ENCODE data around the gene PEX16.

The PEX16 gene

DNA sequence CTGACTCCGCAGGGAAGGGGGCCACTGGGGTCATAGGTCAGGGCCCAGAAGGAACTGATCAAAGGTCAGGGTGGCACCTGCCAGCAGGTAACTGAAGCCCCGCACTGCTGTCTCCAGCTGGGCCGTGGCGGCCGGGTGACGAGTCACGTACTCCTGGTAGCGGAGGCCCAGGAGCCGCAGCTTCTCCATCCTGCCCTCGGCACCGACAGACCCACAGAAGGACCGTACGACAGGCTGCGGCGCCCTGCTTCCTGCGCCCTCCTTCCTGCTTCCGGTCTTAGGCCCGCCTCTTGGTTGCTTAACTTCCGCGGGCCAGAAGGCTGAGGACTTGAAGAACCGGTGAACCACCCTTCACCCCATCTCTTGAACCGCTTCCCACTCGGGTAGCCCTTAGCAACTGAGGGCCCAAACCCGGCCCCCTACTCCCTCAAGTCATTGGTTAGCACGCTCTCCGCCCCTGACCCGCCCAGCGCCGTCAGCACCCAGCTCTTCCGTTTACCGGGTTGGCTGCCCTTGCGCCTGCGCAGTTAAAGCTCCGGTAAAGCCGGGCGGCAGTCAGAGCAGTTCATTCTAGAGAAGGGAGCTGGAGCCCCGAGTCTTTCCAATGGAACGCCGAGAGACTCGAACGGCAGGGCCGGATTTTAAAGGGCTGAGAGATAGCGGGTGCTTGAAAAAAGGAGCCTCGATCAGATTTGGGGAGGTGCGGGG is at the start of gene PEX16:
Gene PEX16 (minus strand): TSS at position 255 of the 708 bp plus-strand sequence. CDS start 66 bp downstream, at position 189.
- DNase-seq: peak; percentile 95

DNA sequence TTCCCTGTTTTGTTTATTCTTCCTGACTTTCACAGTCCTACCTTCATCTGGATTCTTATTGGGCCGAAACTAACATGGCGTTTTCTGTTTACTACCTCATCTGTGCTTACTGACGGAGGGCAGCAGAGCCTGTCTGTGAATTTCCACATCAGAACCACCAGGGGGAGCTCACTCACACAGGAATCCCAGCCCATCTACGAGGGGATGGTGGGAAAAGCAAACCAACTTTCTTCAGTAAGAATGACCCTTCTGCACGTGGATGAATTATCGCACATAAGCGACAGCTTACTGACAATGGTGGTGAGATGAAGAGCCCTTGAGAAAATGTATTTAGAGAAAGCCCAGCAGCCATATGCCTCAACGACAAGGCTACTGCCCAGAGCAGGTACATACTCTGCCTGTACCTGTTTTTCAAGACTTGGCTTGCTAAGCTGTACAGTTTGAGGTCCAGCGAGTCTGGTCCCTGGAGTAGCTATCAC is 47.3 kb upstream of the PEX16 start:
- peak; percentile 76 for DNase-seq

DNA sequence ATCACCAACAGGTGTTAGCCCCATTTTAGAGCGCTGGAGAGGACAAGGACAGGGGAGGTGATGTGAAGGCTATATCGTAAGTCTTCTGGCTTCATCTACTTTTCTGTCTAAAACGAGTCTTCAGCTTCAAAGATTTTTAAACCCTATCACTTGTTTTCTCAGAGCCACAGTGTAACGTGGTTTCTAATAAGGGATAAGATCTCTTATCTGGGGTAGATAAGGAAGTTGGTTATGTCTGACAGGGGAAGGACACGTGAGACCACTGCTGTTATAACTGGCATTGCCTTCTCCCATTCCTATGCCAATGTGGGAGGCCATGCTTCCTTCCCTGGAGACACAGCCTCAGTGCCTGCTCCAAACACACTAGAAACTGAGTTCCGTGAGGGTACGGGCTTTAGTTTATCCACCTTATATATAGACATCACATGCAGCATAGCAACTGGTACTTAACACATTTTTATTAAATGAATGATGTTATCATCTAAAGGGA is 44.1 kb upstream of the PEX16 start:
- DNase-seq: no peak

DNA sequence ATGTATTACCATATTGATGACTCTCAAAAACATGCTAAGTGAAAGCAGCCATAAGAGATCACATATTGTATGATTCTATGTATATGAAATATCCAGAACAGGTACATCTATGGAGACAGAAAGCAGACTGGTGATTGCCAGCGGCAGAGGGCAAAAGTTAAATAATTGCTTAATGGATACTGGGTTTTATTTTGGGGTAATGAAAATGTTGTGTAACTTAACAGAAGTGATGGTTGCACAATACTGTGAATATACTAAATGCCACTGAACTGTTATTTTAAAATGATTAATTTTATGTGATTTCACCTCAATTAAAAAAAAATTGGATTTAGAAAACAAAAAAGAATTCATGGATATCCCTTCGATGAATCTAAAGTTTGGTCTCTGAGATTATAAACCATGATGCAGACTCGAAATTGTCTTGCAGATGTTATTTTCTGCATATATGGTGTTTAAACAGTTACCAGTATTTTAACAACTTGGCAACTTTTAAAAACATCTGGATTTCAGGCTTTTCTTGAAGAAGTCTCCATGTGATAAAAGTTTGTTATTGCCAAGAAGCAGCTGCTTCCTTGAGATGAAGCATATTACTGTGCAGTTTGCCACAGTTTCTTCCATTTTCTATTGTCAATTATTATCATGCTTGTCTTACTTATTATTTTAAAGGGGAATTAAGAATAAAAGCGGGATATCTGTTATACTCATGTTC is 42.9 kb upstream of the PEX16 start:
- DNase-seq: no peak

DNA sequence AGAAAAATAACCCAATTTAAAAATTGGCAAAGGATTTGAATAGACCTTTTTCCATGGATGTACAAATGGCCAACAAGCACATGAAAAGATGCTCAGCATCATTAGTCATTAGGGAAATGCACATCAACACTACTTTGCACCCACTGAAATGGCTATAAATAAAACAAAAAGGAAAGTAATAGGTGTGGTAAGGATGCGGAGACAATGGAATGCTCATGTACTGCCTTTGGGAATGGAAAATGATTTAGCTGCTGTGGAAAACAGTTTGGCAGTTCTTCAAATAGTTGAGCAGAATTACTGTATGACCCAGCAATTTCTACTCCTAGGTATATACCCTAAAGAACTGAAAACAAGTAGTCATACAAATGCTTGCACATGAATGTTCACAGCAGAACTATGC is 42.2 kb upstream of the PEX16 start:
- DNase-seq: no peak

DNA sequence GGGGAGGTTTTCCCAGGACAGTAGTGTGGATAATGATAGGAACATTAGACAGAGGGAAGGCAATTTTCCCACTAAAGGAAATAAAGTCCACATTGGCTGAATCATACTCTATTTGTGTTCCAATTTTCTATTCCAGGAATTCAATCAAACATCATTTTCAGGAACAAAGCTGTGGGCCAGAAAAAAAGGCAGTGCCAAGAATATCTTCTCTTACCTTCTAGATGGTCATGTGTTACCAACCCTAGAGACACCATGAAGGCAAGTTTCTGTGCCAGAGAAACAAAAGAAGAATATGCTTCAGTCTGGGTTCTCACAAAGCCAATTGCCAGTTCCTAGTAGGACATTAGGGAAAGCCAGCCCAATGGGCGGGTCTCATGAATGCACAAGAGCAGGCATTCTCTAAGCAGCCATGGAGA is 32.3 kb upstream of the PEX16 start:
- no peak for DNase-seq

DNA sequence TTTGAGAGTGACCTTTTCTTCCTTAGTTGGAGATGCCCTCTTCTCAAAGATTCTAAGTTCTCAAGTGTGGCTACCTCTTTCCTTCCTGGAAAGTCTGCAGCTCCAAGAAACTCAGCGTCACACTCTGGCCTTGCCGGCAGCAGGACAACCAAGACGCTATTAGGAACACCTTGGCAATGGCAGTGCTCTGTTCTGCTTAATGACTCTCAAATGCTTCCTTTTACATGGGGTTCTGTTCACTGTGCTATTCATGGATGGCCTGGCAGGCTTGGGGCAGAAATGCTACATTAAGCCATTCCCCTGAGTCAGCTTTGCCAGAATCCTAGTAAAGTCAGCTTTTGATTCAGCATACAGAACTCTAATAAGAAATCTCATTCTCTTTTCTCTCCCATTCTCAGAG is 30.7 kb upstream of the PEX16 start:
- DNase-seq: no peak

DNA sequence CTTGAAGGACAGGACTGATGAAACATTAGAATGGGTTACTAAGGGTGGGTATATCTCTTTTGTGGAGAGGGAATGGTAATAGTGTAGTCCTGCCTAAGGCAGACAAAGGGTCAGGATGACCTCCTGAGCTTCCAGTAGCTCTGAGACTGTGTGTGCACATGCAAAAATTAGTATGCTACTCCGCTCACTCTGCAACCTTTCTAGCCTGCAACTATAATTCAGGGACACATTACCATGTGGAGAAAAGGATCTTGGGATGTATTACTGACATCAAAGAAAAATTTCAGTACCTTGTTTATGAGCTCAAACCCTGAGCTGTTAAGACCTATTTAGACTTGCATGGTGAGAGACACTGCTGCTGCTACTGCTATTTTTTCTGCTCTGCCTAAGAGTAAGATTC is 30.2 kb upstream of the PEX16 start:
- no peak for DNase-seq

DNA sequence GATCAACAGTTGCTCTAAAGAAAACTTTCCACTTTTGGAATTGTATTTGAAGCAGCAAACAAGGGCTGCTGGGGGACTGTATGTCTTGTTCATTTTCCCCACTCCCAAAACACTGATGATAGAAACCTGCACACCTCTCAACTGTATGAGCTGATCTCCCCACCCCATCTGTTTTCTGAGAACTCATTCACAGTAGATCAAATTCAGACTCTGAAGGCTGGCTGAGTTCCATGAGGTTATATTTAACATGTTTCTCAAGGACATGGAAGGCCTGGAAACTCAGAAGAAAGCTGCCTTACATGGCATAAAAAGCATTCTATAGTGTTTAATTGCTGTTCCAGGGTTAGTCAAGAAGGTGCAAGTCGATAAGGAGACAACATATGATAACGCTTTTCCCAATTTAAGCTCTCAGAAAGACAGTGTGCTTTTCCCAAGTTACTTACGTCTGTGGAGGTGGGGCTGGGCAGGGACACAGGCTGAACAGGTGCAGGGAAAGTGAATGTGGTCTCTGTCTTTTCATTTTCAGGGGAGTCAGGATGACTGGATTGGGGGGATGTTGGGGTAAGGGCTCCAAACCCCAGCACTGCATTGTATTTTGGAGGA is 27.8 kb upstream of the PEX16 start:
- no peak for DNase-seq

DNA sequence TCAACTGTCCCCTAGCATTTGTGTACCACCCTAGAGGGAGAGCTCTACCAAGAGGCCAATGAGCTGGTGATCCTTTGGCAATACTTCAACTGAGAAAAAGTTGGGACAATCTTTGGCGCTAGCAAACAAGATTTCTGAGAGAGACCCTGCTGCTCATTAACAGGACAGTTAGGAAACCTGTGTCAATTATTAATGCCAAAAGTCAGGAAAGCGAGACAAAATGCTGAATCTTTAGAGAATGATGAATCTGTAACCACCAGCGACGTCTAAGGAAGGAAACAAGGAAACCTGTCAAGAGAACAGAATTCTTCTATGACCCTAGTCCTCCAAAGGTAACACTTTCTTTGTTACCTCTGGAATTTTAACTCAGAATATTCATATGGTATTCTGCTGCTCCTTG is 24.7 kb upstream of the PEX16 start:
- DNase-seq: no peak

DNA sequence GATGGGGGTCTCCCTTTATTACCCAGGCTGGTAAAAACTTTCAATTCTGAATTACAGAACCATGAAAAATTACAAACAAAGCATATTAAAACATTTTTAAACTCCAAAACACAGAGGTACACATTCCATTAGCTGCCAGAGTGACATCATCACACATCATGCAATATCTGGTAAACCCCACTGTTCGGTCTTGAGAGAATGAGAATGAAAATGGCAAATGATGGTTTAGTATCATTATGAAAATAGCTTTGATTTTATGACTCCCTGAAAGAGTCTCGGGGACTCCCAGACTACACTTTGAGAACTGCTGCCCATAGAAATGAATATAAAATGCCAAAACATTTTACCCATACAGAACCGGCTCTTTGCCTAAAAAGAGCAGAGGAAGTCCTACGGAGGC is 23.6 kb upstream of the PEX16 start:
- no peak for DNase-seq

DNA sequence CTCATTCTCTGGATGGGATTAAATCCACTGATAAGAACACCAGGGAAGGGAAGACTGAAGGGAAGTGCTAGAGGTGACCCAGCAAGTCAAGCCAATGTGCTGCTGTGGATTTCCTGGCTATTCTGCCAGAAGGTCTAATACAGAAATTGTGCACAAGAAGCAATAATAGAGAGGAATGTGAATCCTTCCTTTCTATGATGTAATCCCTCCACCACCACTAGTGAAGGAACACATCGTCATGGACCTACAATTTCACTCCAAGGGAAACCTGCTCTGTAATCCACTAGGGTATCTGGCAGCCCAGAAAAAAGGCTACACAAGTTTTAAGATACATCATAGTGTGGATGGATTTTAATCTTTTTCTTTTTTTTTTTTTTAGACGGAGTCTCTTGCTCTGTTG is 22.2 kb upstream of the PEX16 start:
- DNase-seq: no peak

DNA sequence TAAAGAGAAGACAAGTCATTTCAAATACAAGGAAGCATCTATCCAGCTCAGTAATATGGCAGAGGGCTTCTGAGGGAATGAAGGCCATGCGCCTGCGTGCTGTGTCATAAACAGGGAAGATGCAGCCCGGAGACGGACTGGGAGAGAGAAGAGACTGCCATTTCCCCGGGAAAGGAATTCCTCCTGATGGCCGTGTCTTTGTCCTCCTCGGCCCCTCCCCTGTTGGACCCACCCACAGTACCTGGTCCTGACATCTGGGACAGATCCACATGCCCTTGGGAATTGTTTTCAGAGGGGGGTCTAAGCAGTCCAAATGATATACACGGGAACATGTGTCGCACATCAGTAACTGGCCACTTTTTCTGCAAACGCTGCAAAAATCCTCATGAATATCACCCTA is 20.2 kb upstream of the PEX16 start:
- no peak for DNase-seq

DNA sequence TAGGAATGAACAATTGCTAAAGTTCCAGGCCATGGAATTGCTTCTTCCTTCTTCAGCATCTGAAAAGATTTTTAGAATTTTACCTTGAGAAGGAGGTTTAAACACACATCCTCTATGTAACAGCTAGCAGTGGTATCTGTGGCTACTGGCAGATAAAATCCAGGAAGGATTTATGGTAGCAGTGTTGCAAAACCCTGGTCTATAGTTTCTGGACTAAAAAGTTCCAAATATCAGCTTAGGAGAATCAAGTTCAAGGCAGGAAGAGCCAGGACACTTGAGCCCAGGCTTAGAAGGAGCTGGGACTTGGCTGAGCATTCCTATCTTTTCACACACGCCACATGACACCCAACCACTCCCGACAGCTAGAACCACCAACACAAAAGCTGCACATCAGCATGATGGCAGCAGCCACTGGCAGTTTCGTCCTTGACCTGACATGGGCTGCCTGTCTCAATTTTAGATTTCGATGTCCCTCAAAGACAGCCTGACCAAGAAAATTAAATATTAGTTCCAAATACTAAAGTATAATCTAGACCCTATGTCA is 18.9 kb upstream of the PEX16 start:
- no peak for DNase-seq

DNA sequence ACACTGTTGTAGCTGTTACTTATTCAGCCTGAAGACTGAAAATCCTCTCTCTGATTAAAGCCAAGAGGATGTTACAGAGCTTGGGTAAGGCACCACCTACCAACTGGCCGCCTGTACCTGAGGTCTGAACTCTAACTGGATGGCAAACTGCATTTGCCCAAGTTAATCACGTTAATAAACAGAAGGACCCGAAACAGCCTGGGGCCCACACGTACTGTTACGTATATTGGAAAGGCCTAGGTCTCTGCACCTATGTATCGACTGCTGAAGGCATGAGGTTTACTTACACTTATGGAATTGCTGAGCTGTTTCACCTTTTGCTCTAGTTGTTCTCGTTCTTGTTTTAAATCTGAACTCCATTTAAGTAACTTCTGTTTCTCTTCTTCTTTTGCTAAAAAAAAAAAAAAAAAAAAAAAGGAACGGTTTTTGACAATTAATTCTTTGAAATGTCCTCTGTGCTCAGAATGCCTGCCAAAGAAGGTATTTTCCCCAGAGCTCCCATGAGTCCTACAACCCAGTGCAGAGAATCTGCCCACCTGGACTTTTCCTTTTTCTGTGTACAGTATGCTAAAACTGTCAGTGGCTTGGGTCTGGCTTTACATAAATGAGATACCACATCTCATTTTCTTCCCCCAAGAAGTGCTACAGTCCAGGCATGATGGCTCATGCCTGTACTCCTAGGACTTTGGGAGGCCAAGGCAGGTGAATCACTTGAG is 17.8 kb upstream of the PEX16 start:
- DNase-seq: no peak

DNA sequence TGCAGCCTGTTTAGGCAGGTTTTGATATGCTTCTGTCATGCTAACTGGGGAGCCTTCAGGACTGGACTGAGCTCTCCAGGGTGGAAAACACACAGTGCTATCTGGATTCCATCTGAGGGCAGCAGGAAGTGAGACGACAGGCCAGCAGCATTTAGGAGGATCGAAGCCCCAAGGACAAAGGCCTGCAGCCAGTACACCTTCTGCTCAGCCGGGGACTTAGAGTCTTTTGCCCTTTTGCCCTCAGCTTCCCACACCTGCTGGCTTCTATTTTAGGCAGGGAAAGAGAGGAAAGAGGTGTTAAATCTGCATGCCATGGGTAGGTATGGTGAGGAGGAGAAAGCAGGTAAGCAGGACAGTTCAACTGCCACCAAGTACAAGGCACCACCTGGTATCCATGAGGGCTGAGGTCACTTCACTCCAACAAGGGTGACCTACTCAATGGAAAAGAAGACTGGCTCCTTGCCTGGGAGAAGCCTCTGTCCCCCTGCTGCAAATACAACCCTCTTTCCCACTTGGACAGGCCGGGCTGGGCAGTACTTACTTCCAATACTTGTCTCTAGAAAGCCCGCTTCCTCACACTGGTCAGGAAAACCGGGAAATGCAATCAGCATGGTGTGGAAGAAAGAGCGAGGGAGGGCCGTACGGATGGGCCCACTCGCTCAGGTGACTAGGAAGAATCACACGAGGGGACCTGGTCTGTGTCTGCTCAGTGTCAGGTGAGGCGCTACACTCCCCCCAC is 17.1 kb upstream of the PEX16 start:
- no peak for DNase-seq

DNA sequence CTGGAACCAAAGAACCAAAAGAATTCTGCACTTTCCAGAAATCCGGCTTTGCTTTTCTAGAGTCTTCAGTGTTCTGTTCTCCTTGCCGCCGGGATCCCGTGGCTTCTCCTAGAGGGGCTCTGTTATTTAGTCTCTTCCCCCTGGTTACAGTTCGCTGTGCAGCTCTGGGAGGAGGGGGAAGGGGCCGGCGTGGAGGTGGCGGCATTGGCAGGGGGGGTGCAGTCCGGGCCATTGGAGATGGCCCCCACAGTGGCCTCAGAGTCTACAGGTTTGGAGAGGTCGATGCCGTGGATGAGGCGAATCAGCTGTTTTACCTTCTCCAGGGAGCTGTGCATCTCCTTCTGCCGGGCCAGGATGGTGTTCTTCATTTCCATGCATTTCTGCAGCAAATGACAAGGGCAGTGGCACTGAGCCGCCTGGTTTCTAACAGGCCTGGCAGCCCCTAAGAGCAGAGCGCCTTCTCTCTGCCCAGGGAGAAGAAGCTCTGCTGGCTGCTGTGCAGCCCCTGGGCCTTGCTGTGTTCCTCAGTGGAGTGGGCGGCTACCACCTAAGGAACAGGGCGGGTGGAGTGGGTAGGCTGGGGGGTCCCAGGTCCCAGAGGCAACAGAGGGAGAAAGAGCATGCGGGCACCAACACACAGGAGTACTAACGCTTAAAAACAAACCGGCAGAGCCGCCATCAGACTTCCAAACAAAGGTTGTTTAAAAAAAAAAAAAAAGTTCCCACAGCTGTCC is 16.3 kb upstream of the PEX16 start:
- no peak for DNase-seq

DNA sequence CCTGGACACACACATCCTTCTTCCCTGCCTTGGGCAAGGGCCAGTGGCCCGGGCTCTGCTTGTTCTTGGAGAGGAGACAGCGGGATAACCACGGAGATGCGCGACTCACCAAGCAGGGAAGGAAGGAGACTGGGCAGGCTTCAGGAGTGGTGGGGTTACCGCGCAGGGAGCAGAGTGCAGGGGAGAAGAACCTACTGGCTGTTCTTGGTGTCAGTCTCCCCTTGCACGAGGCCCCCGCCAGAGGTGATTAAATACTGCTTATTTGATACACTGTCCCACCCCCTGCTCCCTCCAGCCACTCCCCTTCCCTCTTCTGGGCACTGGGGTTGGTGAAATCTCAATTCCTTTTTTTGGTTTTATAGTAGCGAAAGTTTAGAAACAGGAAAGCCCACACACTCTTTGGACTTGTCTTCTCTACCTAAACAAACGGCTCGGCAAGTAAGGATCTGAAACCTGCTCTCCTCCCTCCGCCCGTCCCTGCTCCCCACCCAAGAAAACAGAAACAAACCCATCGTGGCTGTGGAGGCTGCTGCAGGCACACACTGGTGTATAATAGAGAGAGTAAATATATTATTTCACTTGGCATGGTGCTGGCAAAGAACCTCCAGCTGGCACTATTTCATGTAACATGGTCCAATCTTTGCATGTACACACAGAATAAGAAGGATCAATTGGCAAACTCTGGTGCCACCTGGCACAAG is 15.6 kb upstream of the PEX16 start:
- no peak for DNase-seq

DNA sequence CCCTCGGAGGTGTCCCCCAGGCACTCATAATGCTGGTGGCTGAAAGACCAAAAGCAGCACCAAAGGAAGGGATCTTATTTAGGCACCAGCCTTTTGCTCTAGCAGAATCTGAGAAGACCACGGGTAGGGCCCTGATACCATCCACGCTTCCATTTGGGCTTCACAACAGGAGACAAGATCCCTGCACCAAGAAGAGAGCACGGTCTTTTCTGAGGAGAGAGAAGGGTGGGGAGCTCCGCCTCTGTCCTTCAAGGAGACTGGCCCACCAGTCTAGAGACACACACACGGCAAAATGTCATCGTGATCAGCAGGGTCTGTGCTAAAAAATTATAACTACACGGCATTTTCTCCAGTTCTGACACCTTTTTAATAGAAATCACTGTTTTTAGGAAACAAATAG is 14.5 kb upstream of the PEX16 start:
- DNase-seq: no peak

DNA sequence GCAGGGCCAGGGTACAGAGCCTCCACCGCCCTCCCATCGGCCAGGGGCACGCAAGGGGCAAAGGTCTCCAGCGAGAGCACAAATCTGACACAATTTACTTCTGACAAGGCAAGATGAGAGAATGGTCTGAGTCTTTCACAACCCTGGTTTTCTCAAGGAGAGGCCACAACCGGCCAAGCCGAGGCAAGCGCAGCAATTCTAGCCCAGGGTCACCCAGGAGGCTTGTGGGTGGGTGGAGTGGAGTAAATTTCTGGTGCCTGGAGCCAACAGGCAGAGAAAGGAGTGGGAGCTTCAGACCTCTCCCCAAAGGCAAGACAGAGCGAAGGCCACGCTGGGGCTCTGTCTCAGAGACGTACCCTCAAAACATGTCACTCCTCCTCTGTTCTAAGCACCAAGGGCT is 14.1 kb upstream of the PEX16 start:
- no peak for DNase-seq

All from NCI-H82 (cell line).